Activated naive CD4-positive, alpha-beta T cell treated with anti-CD3 and anti-CD28 coated beads, Interleukin-2, amount 10 ng/mL, durations not matched to agents 7 days and 5 days (primary cell): ENCODE results near the gene ARMS2.

Experiments used
- CTCF ChIA-PET: fragments of 350-600 bp; sonication (Branson Sonifier 250); formaldehyde crosslinking; loops from one replicate; lab custom pipeline; 2021; ENCODE audit warnings: antibody characterized with exemption; lab: Charles Lee
- DNase-seq: peaks from one replicate; pipeline ENCODE4 v3.0.0-alpha.2; 2020
- H3K27ac Mint-ChIP-seq: one replicate; pipeline ENCODE4 v1.8.0; 2021; ENCODE audit warnings: mild to moderate bottlenecking, moderate library complexity, mixed read lengths
- H3K27me3 Mint-ChIP-seq: one replicate; pipeline ENCODE4 v1.8.0; 2021; ENCODE audit warnings: mild to moderate bottlenecking, mixed read lengths
- H3K36me3 Mint-ChIP-seq: one replicate; pipeline ENCODE4 v1.8.0; 2021; ENCODE audit warnings: mixed read lengths
- H3K4me1 Mint-ChIP-seq: one replicate; pipeline ENCODE4 v1.8.0; 2021; ENCODE audit warnings: mixed read lengths
- H3K4me3 Mint-ChIP-seq: one replicate; pipeline ENCODE4 v1.8.0; 2021; ENCODE audit warnings: mild to moderate bottlenecking, moderate library complexity, mixed read lengths
- H3K9me3 Mint-ChIP-seq: one replicate; pipeline ENCODE4 v1.8.0; 2021; ENCODE audit warnings: mixed read lengths

ARMS2 gene

DNA sequence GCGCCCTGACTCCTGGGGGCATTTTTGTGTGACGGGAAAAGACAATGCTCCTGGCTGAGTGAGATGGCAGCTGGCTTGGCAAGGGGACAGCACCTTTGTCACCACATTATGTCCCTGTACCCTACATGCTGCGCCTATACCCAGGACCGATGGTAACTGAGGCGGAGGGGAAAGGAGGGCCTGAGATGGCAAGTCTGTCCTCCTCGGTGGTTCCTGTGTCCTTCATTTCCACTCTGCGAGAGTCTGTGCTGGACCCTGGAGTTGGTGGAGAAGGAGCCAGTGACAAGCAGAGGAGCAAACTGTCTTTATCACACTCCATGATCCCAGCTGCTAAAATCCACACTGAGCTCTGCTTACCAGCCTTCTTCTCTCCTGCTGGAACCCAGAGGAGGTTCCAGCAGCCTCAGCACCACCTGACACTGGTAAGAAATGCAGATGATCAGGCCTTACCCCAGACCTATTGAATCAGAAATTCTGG is at the start of gene ARMS2:
TSS of gene ARMS2 (plus strand) at position 51 of the 478 bp plus-strand sequence. CDS start at position 126, 75 bp downstream.
- CTCF ChIA-PET: no interaction called here
- Mint-ChIP-seq H3K4me1 (no peaks in the 10 kb centered on the region), H3K9me3 (no peaks in the 10 kb centered on the region), H3K36me3 (no peaks in the 10 kb centered on the region), H3K27ac (no peak within 1 kb of the TSS), H3K27me3 (peaks cover 56% of the 10 kb centered on the region), H3K4me3 (no peak within 1 kb of the TSS)
- no peak for DNase-seq

- CTCF ChIA-PET: interaction anchor here (1.0 kb wide), 1 partner anchor 8 kb away, joined by 3 read pairs; no protein-coding TSS in a partner anchor
- no peaks in the 10 kb centered on the region for H3K9me3 Mint-ChIP-seq
- peaks cover 16% of the 10 kb centered on the region for H3K36me3 Mint-ChIP-seq
- no peaks in the 10 kb centered on the region for H3K27me3 Mint-ChIP-seq
- H3K4me3 Mint-ChIP-seq: no peak overlapping the region
- H3K4me1 Mint-ChIP-seq: peaks cover 24% of the 10 kb centered on the region
- no peak overlapping the region for H3K27ac Mint-ChIP-seq
- peak; percentile 28 for DNase-seq
Measured at GRCh38 chr10:122407375-122408125, 46.9 kb upstream of the ARMS2 start.

DNA sequence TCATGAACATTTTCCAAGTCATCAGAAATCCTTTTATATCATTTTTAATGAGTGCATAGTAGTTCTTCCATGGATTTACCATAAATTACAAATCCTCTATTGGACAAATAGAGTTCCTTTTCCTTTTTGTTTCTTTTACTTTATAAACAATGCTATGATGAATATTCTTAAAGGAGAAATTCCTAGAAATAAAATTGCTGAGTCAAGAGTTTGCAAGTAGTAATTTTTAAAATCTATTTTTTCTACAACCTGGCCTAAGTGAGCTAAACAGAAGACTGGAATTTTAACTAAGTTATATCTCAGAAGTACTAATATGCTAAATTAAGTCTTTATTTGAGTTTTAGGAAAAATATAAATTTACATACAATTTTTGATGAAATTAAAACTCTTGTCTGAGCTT is 41.1 kb upstream of the ARMS2 start:
- peaks cover 29% of the 10 kb centered on the region for H3K4me1 Mint-ChIP-seq
- DNase-seq: no peak
- no peaks in the 10 kb centered on the region for H3K9me3 Mint-ChIP-seq
- no peak overlapping the region for H3K27ac Mint-ChIP-seq
- no peak overlapping the region for H3K4me3 Mint-ChIP-seq
- CTCF ChIA-PET: no interaction called here
- H3K36me3 Mint-ChIP-seq: peaks cover 39% of the 10 kb centered on the region
- no peaks in the 10 kb centered on the region for H3K27me3 Mint-ChIP-seq

DNA sequence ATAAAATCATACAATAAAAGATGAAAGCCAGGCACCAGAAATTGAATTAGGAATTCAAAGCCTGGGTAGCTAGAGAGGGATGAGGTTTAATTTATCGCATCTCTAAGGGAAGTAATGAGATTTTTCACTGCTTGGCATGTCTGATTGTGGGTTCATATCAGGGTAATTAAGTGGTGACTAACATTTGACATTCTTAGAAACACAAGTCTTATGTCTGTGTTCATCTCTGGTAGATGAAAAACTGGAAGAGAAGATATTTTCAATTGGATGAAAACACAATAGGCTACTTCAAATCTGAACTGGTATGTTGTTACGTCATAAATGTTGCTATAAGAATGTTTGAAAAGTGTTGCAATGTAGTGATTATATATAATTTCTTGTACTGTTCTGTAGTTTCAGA is 36.8 kb upstream of the ARMS2 start:
- Mint-ChIP-seq H3K27me3 (no peaks in the 10 kb centered on the region), H3K4me1 (peaks cover 64% of the 10 kb centered on the region), H3K4me3 (no peak overlapping the region), H3K9me3 (no peaks in the 10 kb centered on the region), H3K27ac (no peak overlapping the region), H3K36me3 (peaks cover 63% of the 10 kb centered on the region)
- no peak for DNase-seq
- CTCF ChIA-PET: no interaction called here

- CTCF ChIA-PET: interaction anchor here (1.0 to 2.3 kb wide), 3 partner anchors 16 to 120 kb away, joined by 3 to 10 read pairs (median 4); no protein-coding TSS in a partner anchor
- peaks cover 71% of the 10 kb centered on the region for H3K4me1 Mint-ChIP-seq
- H3K9me3 Mint-ChIP-seq: no peaks in the 10 kb centered on the region
- no peak overlapping the region for H3K4me3 Mint-ChIP-seq
- no peak for DNase-seq
- H3K36me3 Mint-ChIP-seq: peaks cover 58% of the 10 kb centered on the region
- no peak overlapping the region for H3K27ac Mint-ChIP-seq
- H3K27me3 Mint-ChIP-seq: no peaks in the 10 kb centered on the region
Measured at GRCh38 chr10:122419016-122419415, 35.4 kb upstream of the ARMS2 start.

GRCh38 chr10:122419876-122420623 is 34.4 kb upstream of the ARMS2 start:
- Mint-ChIP-seq H3K4me1 (peaks cover 71% of the 10 kb centered on the region), H3K27me3 (no peaks in the 10 kb centered on the region), H3K36me3 (peaks cover 51% of the 10 kb centered on the region), H3K9me3 (no peaks in the 10 kb centered on the region), H3K27ac (no peak overlapping the region), H3K4me3 (no peak overlapping the region)
- no peak for DNase-seq
- CTCF ChIA-PET: interaction anchor here (1.0 to 2.3 kb wide), 2 partner anchors 15 to 68 kb away, joined by 3 to 10 read pairs; no protein-coding TSS in a partner anchor

DNA sequence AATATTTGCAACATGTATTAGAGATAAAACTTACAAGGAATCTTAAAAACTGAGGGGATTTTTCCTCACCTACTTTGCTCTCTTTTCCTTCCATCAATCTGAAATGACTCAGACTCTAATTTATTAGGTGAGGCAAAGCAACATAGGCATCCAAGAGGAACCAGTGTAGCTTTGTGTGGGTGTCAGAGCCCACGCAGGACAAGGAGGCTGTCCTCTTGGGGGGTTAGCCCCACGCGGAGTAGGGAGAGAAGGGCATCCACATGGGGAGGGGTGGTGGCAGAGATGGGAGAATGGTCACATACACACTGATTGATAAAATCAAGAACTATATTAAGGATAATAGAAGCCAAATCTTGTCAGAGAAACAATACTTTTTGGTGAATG is 33.8 kb upstream of the ARMS2 start:
- peak overlapping the region; percentile 59 for H3K27ac Mint-ChIP-seq
- H3K4me3 Mint-ChIP-seq: no peak overlapping the region
- H3K4me1 Mint-ChIP-seq: peaks cover 69% of the 10 kb centered on the region
- H3K36me3 Mint-ChIP-seq: peaks cover 48% of the 10 kb centered on the region
- CTCF ChIA-PET: no interaction called here
- no peaks in the 10 kb centered on the region for H3K9me3 Mint-ChIP-seq
- DNase-seq: no peak
- no peaks in the 10 kb centered on the region for H3K27me3 Mint-ChIP-seq

DNA sequence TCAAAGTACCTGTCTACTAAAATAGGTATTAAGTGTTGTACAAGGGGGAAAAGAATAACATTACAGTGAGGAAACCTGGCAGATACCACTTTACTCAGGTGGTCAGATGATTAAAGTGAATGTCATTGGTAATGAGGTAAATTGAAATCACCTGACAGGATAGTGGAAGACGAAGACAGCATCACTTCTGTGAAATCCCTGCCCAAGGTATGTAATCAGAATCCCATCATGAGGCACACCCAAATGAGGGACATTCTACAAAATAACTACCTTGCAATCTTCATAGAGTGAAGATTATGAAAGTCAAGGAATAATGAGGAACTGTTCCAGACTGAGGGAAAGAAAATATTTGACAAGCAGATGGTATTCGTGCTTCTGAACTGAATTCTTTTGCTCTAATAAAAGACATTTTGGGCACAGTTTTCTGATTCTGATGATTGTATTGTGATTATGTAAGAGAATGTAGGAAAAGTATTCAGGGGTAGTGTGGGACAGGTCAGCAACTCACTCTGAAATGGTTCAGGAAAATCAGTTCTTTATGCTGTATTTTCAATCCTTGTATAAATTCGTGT is 33.3 kb upstream of the ARMS2 start:
- DNase-seq: no peak
- Mint-ChIP-seq H3K27ac (no peak overlapping the region), H3K27me3 (no peaks in the 10 kb centered on the region), H3K4me1 (peaks cover 64% of the 10 kb centered on the region), H3K9me3 (no peaks in the 10 kb centered on the region), H3K36me3 (peaks cover 43% of the 10 kb centered on the region), H3K4me3 (no peak overlapping the region)
- CTCF ChIA-PET: no interaction called here

GRCh38 chr10:122421742-122422141 is 32.7 kb upstream of the ARMS2 start:
- Mint-ChIP-seq H3K4me1 (peaks cover 59% of the 10 kb centered on the region), H3K36me3 (peaks cover 39% of the 10 kb centered on the region), H3K27me3 (no peaks in the 10 kb centered on the region), H3K4me3 (no peak overlapping the region), H3K27ac (peak overlapping the region; percentile 83), H3K9me3 (no peaks in the 10 kb centered on the region)
- DNase-seq: no peak
- CTCF ChIA-PET: no interaction called here

- Mint-ChIP-seq H3K9me3 (no peaks in the 10 kb centered on the region), H3K27me3 (no peaks in the 10 kb centered on the region), H3K4me3 (no peak overlapping the region), H3K27ac (peak overlapping the region; percentile 42), H3K36me3 (peaks cover 40% of the 10 kb centered on the region), H3K4me1 (peaks cover 59% of the 10 kb centered on the region)
- CTCF ChIA-PET: no interaction called here
- DNase-seq: no peak
Measured at GRCh38 chr10:122422266-122422989, 32.0 kb upstream of the ARMS2 start.

- peaks cover 33% of the 10 kb centered on the region for H3K36me3 Mint-ChIP-seq
- peaks cover 48% of the 10 kb centered on the region for H3K4me1 Mint-ChIP-seq
- no peak overlapping the region for H3K4me3 Mint-ChIP-seq
- CTCF ChIA-PET: interaction anchor here (0.7 kb wide), 1 partner anchor 80 kb away, joined by 3 read pairs; no protein-coding TSS in a partner anchor
- no peak for DNase-seq
- H3K27ac Mint-ChIP-seq: no peak overlapping the region
- no peaks in the 10 kb centered on the region for H3K9me3 Mint-ChIP-seq
- no peaks in the 10 kb centered on the region for H3K27me3 Mint-ChIP-seq
Measured at GRCh38 chr10:122424059-122424458, 30.4 kb upstream of the ARMS2 start.

- H3K9me3 Mint-ChIP-seq: no peaks in the 10 kb centered on the region
- peak overlapping the region; percentile 42 for H3K27ac Mint-ChIP-seq
- CTCF ChIA-PET: no interaction called here
- H3K4me3 Mint-ChIP-seq: no peak overlapping the region
- H3K27me3 Mint-ChIP-seq: no peaks in the 10 kb centered on the region
- DNase-seq: no peak
- H3K4me1 Mint-ChIP-seq: peaks cover 24% of the 10 kb centered on the region
- peaks cover 21% of the 10 kb centered on the region for H3K36me3 Mint-ChIP-seq
Measured at GRCh38 chr10:122426829-122427228, 27.6 kb upstream of the ARMS2 start.

- peaks cover 19% of the 10 kb centered on the region for H3K36me3 Mint-ChIP-seq
- peaks cover 19% of the 10 kb centered on the region for H3K4me1 Mint-ChIP-seq
- DNase-seq: no peak
- no peaks in the 10 kb centered on the region for H3K27me3 Mint-ChIP-seq
- no peak overlapping the region for H3K27ac Mint-ChIP-seq
- no peaks in the 10 kb centered on the region for H3K9me3 Mint-ChIP-seq
- CTCF ChIA-PET: no interaction called here
- H3K4me3 Mint-ChIP-seq: no peak overlapping the region
Measured at GRCh38 chr10:122427280-122427679, 27.2 kb upstream of the ARMS2 start.
